HG02885 (cell line): Measurements from ENCODE around the gene BRSK2.

ENCODE experiments used
- ATAC-seq: cut with Tn5 transposase; IDR thresholded peaks from one replicate; pipeline ENCODE4 v1.9.1; 2021; ENCODE audit warnings: mild to moderate bottlenecking; ENCODE audit not compliant: unreplicated experiment, poor library complexity

Gene BRSK2

GRCh38 chr11:1460396-1460985 lies 70.8 kb downstream of the BRSK2 start:
- ATAC-seq, result no peak

GRCh38 chr11:1460986-1461825 lies 71.5 kb downstream of the BRSK2 start:
- ATAC-seq, result no peak

GRCh38 chr11:1461826-1462697 lies 72.3 kb downstream of the BRSK2 start:
- no peak for ATAC-seq

- ATAC-seq, result no peak
These were observed 72.9 kb downstream of the BRSK2 start for GRCh38 chr11:1462698-1462975.

DNA sequence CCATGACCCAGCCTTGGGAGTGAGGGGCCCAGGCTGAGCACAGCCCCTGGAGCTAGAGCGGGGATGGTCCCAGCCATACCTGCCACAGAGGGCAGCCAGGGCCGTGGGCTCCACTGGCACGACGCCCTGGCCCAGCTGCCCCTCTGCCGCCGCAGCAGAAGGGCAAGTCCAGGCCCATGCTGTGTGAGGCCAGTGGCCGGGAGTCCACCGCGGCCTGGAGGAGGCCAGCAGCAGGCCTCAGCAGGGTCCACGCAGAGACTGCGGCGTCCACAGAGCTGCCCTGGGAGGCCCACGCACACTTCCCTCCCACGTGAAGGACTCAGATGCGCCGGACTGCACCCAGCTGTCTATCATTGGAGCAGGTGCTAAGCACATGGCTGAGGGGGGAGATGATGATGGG lies 73.3 kb downstream of the BRSK2 start:
- no peak for ATAC-seq

DNA sequence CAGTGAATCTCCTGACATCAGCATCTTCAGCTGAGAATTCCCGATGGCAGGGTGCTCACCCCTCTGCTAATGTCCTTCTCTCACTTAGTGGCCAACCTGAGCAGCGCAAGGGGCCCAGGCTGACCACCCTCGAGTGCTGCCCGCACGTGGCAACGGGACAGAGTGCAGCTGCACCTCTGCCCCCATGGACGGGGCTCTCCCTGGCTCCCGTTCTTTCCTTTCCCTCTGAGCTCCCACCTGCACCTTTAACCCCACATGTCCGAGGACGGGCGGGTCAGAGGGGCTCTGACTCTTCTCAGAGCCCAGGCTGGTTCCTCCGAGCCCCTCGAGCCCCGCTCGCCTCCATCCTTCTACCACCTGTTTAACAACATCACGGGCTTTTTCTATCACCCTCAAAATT lies 77.0 kb downstream of the BRSK2 start:
- ATAC-seq, result no peak

DNA sequence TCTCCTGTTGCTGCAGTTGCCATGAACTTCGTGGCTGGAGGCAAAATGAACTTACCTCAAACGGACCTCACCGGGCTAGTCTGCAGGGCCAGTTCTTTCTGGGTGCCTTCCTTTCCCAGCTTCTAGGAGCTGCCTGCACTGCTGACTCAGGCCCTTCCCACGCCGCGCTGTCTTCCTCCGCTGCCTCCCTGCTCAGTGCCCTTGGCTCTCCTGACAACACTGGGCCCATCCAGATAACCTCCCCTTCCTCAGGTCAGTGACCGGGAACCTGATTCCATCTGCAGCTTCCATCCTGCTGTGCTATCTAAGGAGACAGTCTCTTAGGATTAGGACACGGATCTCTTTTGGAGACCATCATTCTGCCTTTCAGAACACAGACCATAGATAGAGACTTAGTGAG lies 77.5 kb downstream of the BRSK2 start:
- ATAC-seq, result no peak

GRCh38 chr11:1468002-1468401 lies 78.3 kb downstream of the BRSK2 start:
- no peak for ATAC-seq

DNA sequence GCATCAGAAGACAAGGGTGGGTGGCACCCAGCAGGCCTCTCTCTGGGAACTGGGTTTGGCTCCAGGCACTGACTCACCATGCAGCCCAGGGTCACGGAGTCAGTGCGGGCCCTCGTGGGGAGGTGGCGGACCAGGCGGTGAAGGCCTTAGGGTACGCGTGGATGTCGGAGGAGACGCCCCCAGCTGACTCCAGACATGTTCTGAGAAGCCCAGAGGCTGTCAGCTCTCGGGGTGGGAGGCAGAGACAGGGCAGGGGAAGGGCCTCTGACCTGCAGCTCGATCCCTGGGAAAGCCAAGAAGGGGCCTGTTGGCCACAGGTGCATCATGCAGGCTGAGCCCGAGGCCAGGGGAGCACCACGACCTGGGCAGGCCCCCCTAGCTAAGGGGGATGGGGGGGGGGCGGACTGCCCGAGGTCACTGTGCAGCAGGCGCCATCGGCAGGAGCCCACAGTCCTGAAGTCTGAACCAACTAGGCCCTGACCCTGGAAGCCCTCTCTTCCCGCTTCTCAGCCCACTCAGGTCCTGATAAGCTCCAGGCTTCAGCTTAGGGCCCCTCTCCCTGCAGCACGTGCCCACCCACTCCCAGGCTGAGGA lies 78.8 kb downstream of the BRSK2 start:
- no peak for ATAC-seq

- no peak for ATAC-seq
These were observed 79.7 kb downstream of the BRSK2 start for GRCh38 chr11:1469287-1469910.

DNA sequence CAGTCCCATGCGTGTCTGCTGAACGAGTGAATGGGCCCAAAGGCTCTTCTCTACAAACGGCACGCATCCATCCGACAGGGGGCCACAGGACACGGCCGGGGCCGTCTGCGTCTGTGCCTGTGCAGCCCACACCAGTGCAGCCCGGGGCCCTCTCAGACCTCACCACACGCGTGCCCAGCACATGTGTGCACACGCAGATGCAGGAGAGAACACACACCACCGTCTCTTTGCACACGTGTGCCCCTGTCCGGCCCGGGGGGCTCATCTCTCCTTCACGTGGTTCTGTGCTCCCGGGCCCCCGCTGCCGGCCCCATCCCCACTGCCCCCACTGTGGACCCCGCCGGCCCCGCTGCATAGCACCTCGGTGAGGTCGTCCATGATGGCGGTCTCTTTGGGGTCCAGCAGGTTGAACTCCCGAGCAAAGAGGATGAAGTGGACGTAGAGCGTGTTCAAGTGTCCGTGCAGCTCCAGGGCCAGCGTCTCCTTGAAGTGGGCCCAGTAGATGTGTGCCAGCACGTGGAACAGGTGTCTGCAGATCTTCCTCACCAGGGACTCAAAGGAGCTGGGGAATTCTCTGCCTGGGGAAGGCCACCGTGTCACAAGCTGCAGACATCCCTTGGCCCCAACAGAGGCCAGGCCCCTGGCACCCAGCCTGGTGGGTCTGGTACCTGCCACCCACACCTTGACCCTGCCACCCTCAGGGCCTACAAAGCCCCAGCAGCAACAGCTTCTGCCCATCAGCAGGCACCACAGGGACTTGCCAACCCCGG lies 80.4 kb downstream of the BRSK2 start:
- no peak for ATAC-seq

DNA sequence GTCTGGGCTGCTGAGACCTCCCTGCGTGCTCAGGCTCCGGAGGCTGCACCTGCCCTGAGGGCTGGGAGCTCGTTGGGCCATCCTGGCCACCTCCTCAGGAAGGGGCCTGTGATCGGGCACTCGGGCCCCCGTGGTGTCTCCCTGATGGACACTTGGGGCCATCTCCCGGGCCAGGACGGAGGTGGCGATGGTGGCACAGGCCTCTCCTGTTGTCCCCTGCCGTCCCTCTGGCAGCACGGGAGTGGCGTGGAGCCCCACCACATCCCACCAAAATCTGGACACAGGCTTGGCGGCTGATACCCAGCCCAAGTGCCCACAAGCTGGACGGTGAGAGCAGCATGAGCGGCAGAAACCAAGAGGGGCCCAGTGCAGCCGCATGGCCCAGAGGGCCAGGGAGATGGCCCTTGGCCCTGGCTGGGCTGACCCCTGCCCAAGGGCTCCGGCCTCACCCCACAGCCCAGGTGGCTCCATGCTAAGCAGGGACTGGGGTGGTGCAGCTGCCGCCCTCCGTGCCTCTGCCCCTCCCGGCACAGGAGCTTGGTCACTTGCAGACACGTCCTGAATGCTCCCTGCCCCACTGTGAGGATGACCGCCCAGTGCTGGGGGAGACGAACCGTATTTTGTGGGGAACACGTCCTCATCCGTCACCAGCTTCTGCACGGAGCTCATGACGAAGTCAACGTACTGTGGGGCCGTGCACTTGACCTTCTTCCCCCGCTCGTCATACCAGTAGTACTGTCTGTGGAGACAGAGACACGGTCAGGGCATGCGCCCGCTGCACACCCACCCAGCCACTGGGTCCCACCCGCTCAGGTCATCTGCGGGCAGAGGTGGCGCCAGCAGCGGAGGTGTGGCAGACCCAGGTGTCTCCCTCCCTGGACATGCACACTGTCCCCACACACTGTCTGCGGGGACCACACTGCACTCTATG lies 81.2 kb downstream of the BRSK2 start:
- ATAC-seq, result no peak

DNA sequence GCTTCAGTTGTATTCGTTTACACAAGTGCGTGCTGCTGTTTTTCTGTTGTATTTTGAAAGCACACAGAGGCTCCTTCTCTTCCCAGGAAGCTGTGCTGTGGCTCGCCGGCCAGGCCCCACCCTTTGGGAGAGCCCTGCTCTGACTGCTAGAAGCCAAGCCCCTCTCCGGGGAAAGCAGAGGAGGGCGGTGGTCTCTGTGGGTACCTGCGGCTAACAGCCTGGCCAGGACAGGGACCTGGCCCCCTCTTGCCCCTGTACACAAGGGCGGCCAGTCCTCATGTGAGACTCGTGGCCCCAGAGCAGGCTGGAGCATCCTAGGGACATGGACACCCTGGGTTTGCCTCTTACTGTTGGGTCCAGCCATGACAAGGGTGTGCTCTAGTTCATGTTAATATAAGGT lies 82.0 kb downstream of the BRSK2 start:
- ATAC-seq, result no peak

DNA sequence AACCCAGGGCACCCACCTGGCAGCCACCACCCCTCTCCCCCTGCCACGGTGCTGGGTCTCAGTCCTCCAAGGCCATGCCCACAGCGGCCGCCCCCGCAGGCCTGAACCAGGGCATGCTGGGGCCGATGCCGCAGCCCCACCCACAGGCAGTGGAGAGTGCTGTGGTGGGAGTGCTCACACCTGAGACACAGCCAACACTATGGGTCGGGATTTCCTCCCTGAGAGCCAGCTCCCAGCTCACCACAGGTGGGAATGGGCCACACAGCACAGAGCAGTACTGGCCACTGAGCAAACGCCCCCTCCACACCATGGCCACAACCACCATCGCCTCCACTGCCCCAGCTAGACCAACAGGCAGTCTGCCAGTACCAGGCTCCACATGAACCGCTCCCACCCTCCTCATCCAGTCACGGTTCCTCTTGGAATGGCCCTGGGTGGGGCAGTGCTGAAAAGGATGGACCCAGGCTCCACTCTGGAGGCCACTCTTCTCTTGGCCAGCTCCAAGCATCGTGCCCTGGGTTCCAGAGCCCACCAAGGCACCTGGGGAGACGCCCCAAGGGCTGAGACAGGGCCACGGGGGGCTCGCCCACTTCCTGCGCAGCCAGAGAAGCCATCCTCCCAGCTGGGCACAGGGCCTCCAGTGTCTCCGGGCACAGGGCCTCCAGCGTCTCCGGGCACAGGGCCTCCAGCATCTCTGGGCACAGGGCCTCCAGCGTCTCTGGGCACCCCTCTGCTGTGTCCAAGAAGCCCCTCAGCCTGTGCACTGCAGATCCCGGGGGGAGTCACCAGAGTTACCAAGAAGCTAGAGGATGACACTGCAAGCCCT lies 82.7 kb downstream of the BRSK2 start:
- no peak for ATAC-seq

DNA sequence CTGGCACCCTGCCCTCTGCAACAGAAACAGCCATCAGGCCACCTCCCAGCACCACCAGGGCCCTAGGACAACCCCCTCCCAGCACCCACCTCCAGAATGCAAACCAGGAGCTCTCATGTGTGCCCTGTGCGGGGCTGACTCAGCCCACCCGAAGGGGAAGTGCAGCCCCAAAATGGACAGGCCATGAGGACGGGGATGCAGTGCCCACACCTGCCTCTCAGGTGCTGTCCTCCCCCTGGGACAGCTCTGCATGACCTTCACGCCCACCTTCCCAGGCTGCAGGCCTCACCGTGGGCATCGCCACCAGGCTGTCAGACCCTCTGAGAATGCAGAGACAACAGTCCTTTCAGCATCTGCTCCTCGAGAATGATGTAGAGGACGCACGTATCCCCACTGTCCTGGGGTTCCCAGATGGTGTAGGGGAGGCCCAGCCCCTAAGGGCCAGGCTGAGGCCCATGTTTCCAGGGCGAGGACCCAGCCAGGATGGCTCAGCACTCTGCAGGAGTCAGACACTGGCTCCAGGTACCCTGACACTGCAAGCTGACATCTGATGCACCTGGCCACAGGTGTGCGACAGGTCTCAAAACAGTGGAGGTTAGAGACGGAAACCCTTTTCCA lies 83.4 kb downstream of the BRSK2 start:
- no peak for ATAC-seq

- no peak for ATAC-seq
These were observed 84.1 kb downstream of the BRSK2 start for GRCh38 chr11:1473786-1474185.

GRCh38 chr11:1475841-1476240 lies 86.1 kb downstream of the BRSK2 start:
- ATAC-seq, result no peak
